ENCODE data around the gene PCYT2.

Gene PCYT2

GRCh38 chr17:81851423-81851822 lies 59.8 kb downstream of the PCYT2 start:
- DNase-seq = no peak

Measured in CD4-positive, alpha-beta T cell treated with Interleukin-6 for 4 hours (primary cell).